HCT116 (cell line): ENCODE measurements around the gene MAST4. TPM values are rescaled to one million over a fixed set of nuclear protein-coding genes. Genes with fewer than 3 reads are reported as not detected.

Source experiments
- ATAC-seq: fragments of 200-7000 bp; cut with Tn5 transposase; 2 replicates; pipeline ENCODE4 v1.9.1; 2020; ENCODE audit warnings: mild to moderate bottlenecking, moderate library complexity
- BruUV-seq: library from RNA; stranded (reverse); fragments of 400-500 nt; replicated peaks from 2 replicates; lab custom pipeline; 2021; lab: Mats Ljungman, UMichigan
- CTCF ChIA-PET: fragments of 300-600 bp; sonication (Branson Sonifier 250); formaldehyde crosslinking; loops from one replicate; lab custom pipeline; 2021; ENCODE audit warnings: antibody characterized with exemption; lab: Charles Lee
- POLR2A ChIA-PET: fragments of 300-600, 350-600 bp; sonication (Branson Sonifier 250); formaldehyde crosslinking; loops from one replicate; lab custom pipeline; 2021; ENCODE audit warnings: antibody characterized with exemption; lab: Charles Lee
- RAD21 ChIA-PET, 2 experiments: fragments of 300-600 bp; sonication (Branson Sonifier 250); formaldehyde crosslinking; loops; one replicate each; lab custom pipeline; 2023; ENCODE audit warnings: low total read pairs in 2 of 2; ENCODE audit not compliant: uncharacterized antibody in 2 of 2, unreplicated experiment in 2 of 2, low non-redundant PET in 1 of 2; lab: Charles Lee
- DNase-seq: peaks from one replicate; pipeline ENCODE4 v3.0.0-alpha.2; 2010; ENCODE audit warnings: low read depth, low spot score
- H2AFZ ChIP-seq: fragments of 200-600 bp; shearing (Covaris generic), sonication (generic); 2 replicates; pipeline ENCODE4 v1.6.1; 2017; ENCODE audit warnings: low read depth, mixed run types, mixed read lengths, antibody characterized with exemption, low read length; ENCODE audit not compliant: poor library complexity, severe bottlenecking
- H3K27ac ChIP-seq: 2 replicates; pipeline ENCODE4 v1.5.1; 2012; ENCODE audit warnings: low read depth, low read length
- H3K27me3 ChIP-seq: fragments of 200-600 bp; sonication (generic); 2 replicates; pipeline ENCODE4 v1.6.1; 2016; ENCODE audit warnings: mixed run types, low read length, mixed read lengths; ENCODE audit not compliant: insufficient read depth
- H3K36me3 ChIP-seq, 2 experiments: fragments of 200-500 bp in 1 of 2; fragments of 200-600 bp in 1 of 2; sonication (Bioruptor generic) in 1 of 2; sonication (generic) in 1 of 2; 2 replicates each; pipeline versions ENCODE4 v1.5.1 to v1.6.1; 2014 to 2016; ENCODE audit warnings: low read length in 2 of 2, inconsistent platforms in 1 of 2, mixed read lengths in 1 of 2, mixed run types in 1 of 2; ENCODE audit not compliant: insufficient read depth in 2 of 2, control insufficient read depth in 1 of 2
- H3K4me1 ChIP-seq, 2 experiments: fragments of 200-600 bp in 1 of 2; sonication (generic) in 1 of 2; 2 replicates each; pipeline versions ENCODE4 v1.5.1 to v1.6.1; 2012 to 2017; ENCODE audit warnings: low read length in 2 of 2, inconsistent platforms in 1 of 2, mild to moderate bottlenecking in 1 of 2, mixed read lengths in 1 of 2, mixed run types in 1 of 2, moderate library complexity in 1 of 2; ENCODE audit not compliant: insufficient read depth in 2 of 2, control insufficient read depth in 1 of 2
- H3K4me2 ChIP-seq: fragments of 200-600 bp; sonication (generic); 2 replicates; pipeline ENCODE4 v1.6.1; 2017; ENCODE audit warnings: mixed run types, low read length, mixed read lengths
- H3K4me3 ChIP-seq, 2 experiments: fragments of 200-600 bp in 1 of 2; sonication (generic) in 1 of 2; replicated peaks in 1 of 2; 2 replicates each; pipeline ENCODE4 v1.5.1; 2011 to 2016; ENCODE audit warnings: low read length in 2 of 2, control low read depth in 1 of 2, low read depth in 1 of 2, mild to moderate bottlenecking in 1 of 2, mixed read lengths in 1 of 2, mixed run types in 1 of 2
- H3K79me2 ChIP-seq: fragments of 200-600 bp; sonication (generic); 2 replicates; pipeline ENCODE4 v1.6.1; 2017; ENCODE audit warnings: mild to moderate bottlenecking, mixed run types, low read length, moderate library complexity, mixed read lengths; ENCODE audit not compliant: insufficient read depth
- H3K9ac ChIP-seq: fragments of 200-600 bp; sonication (generic); 2 replicates; pipeline ENCODE4 v1.6.1; 2016; ENCODE audit warnings: low read length, mixed read lengths
- H3K9me2 ChIP-seq: fragments of 200-600 bp; sonication (generic), shearing (Covaris generic); 2 replicates; pipeline ENCODE4 v1.6.1; 2017; ENCODE audit warnings: mixed run types, mild to moderate bottlenecking, moderate library complexity; ENCODE audit not compliant: insufficient read depth
- H3K9me3 ChIP-seq, 2 experiments: fragments of 200-500 bp in 1 of 2; fragments of 200-600 bp in 1 of 2; sonication (Bioruptor generic) in 1 of 2; sonication (generic) in 1 of 2; 2 replicates each; pipeline ENCODE4 v1.6.1; 2014 to 2017; ENCODE audit warnings: low read length in 2 of 2, mixed read lengths in 2 of 2, inconsistent platforms in 1 of 2, low read depth in 1 of 2, mild to moderate bottlenecking in 1 of 2, mixed run types in 1 of 2, moderate library complexity in 1 of 2; ENCODE audit not compliant: control insufficient read depth in 1 of 2, insufficient read depth in 1 of 2
- H4K20me1 ChIP-seq: fragments of 200-600 bp; sonication (generic), shearing (Covaris generic); 2 replicates; pipeline ENCODE4 v1.6.1; 2017; ENCODE audit warnings: mixed run types, mild to moderate bottlenecking, moderate library complexity; ENCODE audit not compliant: insufficient read depth
- ATF3 ChIP-seq: IDR thresholded peaks from 2 replicates; pipeline ENCODE4 v1.6.1; 2012
- CBX3 ChIP-seq: IDR thresholded peaks from 2 replicates; pipeline ENCODE4 v1.6.1; 2012; ENCODE audit warnings: low read depth
- EZH2 ChIP-seq: fragments of 200-600 bp; sonication (generic); IDR thresholded peaks from 2 replicates; pipeline ENCODE4 v1.6.1; 2017; ENCODE audit warnings: antibody characterized with exemption, mixed run types
- FOSL1 ChIP-seq: IDR thresholded peaks from 2 replicates; pipeline ENCODE4 v1.6.1; 2012; ENCODE audit warnings: low read depth
- POLR2A ChIP-seq: IDR thresholded peaks from 2 replicates; pipeline ENCODE4 v1.7.0; 2011; ENCODE audit warnings: borderline replicate concordance; ENCODE audit not compliant: insufficient read depth, insufficient read length; ENCODE audit errors: extremely low read depth
- POLR2AphosphoS5 ChIP-seq: IDR thresholded peaks from 2 replicates; pipeline ENCODE4 v1.6.1; 2011; ENCODE audit warnings: mild to moderate bottlenecking, low read depth, low read length, moderate library complexity
- SIN3A ChIP-seq: IDR thresholded peaks from 2 replicates; pipeline ENCODE4 v1.6.1; 2012; ENCODE audit warnings: low read depth
- TCF7L2 ChIP-seq: IDR thresholded peaks from 2 replicates; pipeline ENCODE4 v1.7.0; 2011; ENCODE audit warnings: borderline replicate concordance, inconsistent platforms; ENCODE audit not compliant: insufficient read depth, insufficient read length; ENCODE audit errors: extremely low read depth
- YY1 ChIP-seq: IDR thresholded peaks from 2 replicates; pipeline ENCODE4 v1.6.1; 2011; ENCODE audit warnings: low read length, low read depth, moderate library complexity, mild to moderate bottlenecking; ENCODE audit not compliant: insufficient replicate concordance; ENCODE audit errors: extremely low read depth
- ZNF274 ChIP-seq: fragments of 200-500 bp; sonication (Bioruptor generic); IDR thresholded peaks from 2 replicates; pipeline ENCODE4 v1.6.1; 2014; ENCODE audit warnings: mild to moderate bottlenecking, low read depth, low read length, inconsistent platforms
- intact Hi-C: fragments of 100-400 bp; cut with micrococcal nuclease; formaldehyde crosslinking; loops from 2 replicates; pipeline ENCODE4 v1.10.0; 2022
- total RNA-seq: library from RNA; stranded (reverse); gene quantifications from one replicate; pipeline ENCODE4 v1.2.1, GENCODE V29; 2021; ENCODE audit not compliant: unreplicated experiment
- TF ChIP-seq, protein P1 (sequence below): IDR thresholded peaks from 2 replicates; pipeline ENCODE4 v1.6.1; 2011; ENCODE audit warnings: mild to moderate bottlenecking, low read length, moderate library complexity; ENCODE audit not compliant: insufficient replicate concordance; ENCODE audit errors: extremely low read depth

Gene MAST4
- total RNA-seq, 1 experiment from 2014 or later = 1.1 TPM

GRCh38 chr5:66967102-66967501 is 370.9 kb downstream of the MAST4 start:
- BruUV-seq = no TSS peak
- intact Hi-C loops = no loop called here
- RAD21 ChIA-PET = no interaction called here
- H2AFZ ChIP-seq = no peak overlapping the region
- DNase-seq (no peak), ATAC-seq (no peak)
- POLR2A ChIA-PET = no interaction called here
- CTCF ChIA-PET = no interaction called here
- no peaks in the 10 kb centered on the region for H3K9me2 ChIP-seq
- H4K20me1 ChIP-seq = no peaks in the 10 kb centered on the region
- no peak overlapping the region for H3K27ac ChIP-seq
- no peak overlapping the region for H3K4me3 ChIP-seq
- no peaks in the 10 kb centered on the region for H3K4me1 ChIP-seq
- H3K9ac ChIP-seq = no peak overlapping the region
- H3K9me3 ChIP-seq = no peaks in the 10 kb centered on the region
- no peaks in the 10 kb centered on the region for H3K79me2 ChIP-seq
- no peaks in the 10 kb centered on the region for H3K36me3 ChIP-seq
- H3K27me3 ChIP-seq = peaks cover 24% of the 10 kb centered on the region
- H3K4me2 ChIP-seq = no peak overlapping the region
- TF ChIP-seq ZNF274 (no peak), ATF3 (no peak), EZH2 (no peak)

- ATAC-seq = no peak
- BruUV-seq = no TSS peak
- no peak for DNase-seq
These were observed 371.7 kb downstream of the MAST4 start for GRCh38 chr5:66967826-66968262.

More at GRCh38 chr5:66967826-66968262, 371.7 kb downstream of the MAST4 start:
- intact Hi-C loops = no loop called here
- H4K20me1 ChIP-seq = no peaks in the 10 kb centered on the region
- H3K4me2 ChIP-seq = no peak overlapping the region
- peaks cover 20% of the 10 kb centered on the region for H3K27me3 ChIP-seq
- no peak overlapping the region for H3K27ac ChIP-seq
- H2AFZ ChIP-seq = no peak overlapping the region
- H3K4me3 ChIP-seq = no peak overlapping the region
- H3K4me1 ChIP-seq = no peaks in the 10 kb centered on the region
- TF ChIP-seq TCF7L2 = no peak
- TF ChIP-seq SIN3A = no peak
- TF ChIP-seq, protein P1, sequence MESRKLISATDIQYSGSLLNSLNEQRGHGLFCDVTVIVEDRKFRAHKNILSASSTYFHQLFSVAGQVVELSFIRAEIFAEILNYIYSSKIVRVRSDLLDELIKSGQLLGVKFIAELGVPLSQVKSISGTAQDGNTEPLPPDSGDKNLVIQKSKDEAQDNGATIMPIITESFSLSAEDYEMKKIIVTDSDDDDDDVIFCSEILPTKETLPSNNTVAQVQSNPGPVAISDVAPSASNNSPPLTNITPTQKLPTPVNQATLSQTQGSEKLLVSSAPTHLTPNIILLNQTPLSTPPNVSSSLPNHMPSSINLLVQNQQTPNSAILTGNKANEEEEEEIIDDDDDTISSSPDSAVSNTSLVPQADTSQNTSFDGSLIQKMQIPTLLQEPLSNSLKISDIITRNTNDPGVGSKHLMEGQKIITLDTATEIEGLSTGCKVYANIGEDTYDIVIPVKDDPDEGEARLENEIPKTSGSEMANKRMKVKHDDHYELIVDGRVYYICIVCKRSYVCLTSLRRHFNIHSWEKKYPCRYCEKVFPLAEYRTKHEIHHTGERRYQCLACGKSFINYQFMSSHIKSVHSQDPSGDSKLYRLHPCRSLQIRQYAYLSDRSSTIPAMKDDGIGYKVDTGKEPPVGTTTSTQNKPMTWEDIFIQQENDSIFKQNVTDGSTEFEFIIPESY = no peak
- no peak for TF ChIP-seq POLR2AphosphoS5
- no peak for TF ChIP-seq ZNF274
- no peak for TF ChIP-seq FOSL1
- no peak for TF ChIP-seq POLR2A
- no peak for TF ChIP-seq YY1
- no peak for TF ChIP-seq CBX3
- ChIA-PET RAD21 (no interaction called here), POLR2A (no interaction called here), CTCF (no interaction called here)
- no peaks in the 10 kb centered on the region for H3K9me2 ChIP-seq
- H3K9ac ChIP-seq = no peak overlapping the region
- H3K79me2 ChIP-seq = no peaks in the 10 kb centered on the region
- no peaks in the 10 kb centered on the region for H3K36me3 ChIP-seq
- no peaks in the 10 kb centered on the region for H3K9me3 ChIP-seq
